ENCODE measurements around the gene PDE4B.
A peak's percentile ranks its signal among the peaks of the same experiment; 100 is the strongest.

The PDE4B gene

GRCh38 chr1:66327588-66327987 lies 534.9 kb downstream of the PDE4B start:
- H3K27ac ChIP-seq (ENCODE audit: low read length), result no peak overlapping the region
- DNase-seq (ENCODE audit: low read depth, low spot score), result no peak
- no CpG with 5 or more reads among the region's 2 CpGs for WGBS (ENCODE audit: insufficient coverage, insufficient read length)
- H3K36me3 ChIP-seq (ENCODE audit: control insufficient read depth, insufficient read depth, low read length), result no peaks in the 10 kb centered on the region
- no peaks in the 10 kb centered on the region; the same call in 1 of the 2 replicates for H3K4me1 ChIP-seq (ENCODE audit: control insufficient read depth, insufficient read depth, low read length)
- no peaks in the 10 kb centered on the region; the same call in 1 of the 2 replicates for H3K27me3 ChIP-seq (ENCODE audit: control insufficient read depth, insufficient read depth, low read length)
- H3K9me3 ChIP-seq (ENCODE audit: control insufficient read depth, insufficient read depth, low read length), result no peaks in the 10 kb centered on the region
- no peak overlapping the region for H3K4me3 ChIP-seq (ENCODE audit: low read length)

GRCh38 chr1:66328896-66329295 lies 536.2 kb downstream of the PDE4B start:
- Histone ChIP-seq H3K36me3 (ENCODE audit: control insufficient read depth, insufficient read depth, low read length) (no peaks in the 10 kb centered on the region), H3K27ac (ENCODE audit: low read length) (no peak overlapping the region), H3K4me1 (ENCODE audit: control insufficient read depth, insufficient read depth, low read length) (peaks cover 1% of the 10 kb centered on the region; the same call in 1 of the 2 replicates), H3K9me3 (ENCODE audit: control insufficient read depth, insufficient read depth, low read length) (no peaks in the 10 kb centered on the region), H3K4me3 (ENCODE audit: low read length) (no peak overlapping the region), H3K27me3 (ENCODE audit: control insufficient read depth, insufficient read depth, low read length) (no peaks in the 10 kb centered on the region; the same call in 1 of the 2 replicates)
- no peak for DNase-seq (ENCODE audit: low read depth, low spot score)
- WGBS (ENCODE audit: insufficient coverage, insufficient read length), result no CpG with 5 or more reads among the region's 3 CpGs

- no peak for DNase-seq (ENCODE audit: low read depth, low spot score)
- no CpG with 5 or more reads among the region's 4 CpGs for WGBS (ENCODE audit: insufficient coverage, insufficient read length)
- peaks cover 2% of the 10 kb centered on the region; the same call in 1 of the 2 replicates for H3K4me1 ChIP-seq (ENCODE audit: control insufficient read depth, insufficient read depth, low read length)
- H3K27me3 ChIP-seq (ENCODE audit: control insufficient read depth, insufficient read depth, low read length), result no peaks in the 10 kb centered on the region; the same call in 1 of the 2 replicates
- H3K4me3 ChIP-seq (ENCODE audit: low read length), result no peak overlapping the region
- no peaks in the 10 kb centered on the region for H3K9me3 ChIP-seq (ENCODE audit: control insufficient read depth, insufficient read depth, low read length)
- H3K27ac ChIP-seq (ENCODE audit: low read length), result no peak overlapping the region
- H3K36me3 ChIP-seq (ENCODE audit: control insufficient read depth, insufficient read depth, low read length), result no peaks in the 10 kb centered on the region
These were observed 538.0 kb downstream of the PDE4B start for GRCh38 chr1:66330722-66331141.

- DNase-seq (ENCODE audit: low read depth, low spot score), result no peak
- WGBS (ENCODE audit: insufficient coverage, insufficient read length), result no CpG with 5 or more reads among the region's 18 CpGs
- Histone ChIP-seq H3K27ac (ENCODE audit: low read length) (no peak overlapping the region), H3K9me3 (ENCODE audit: control insufficient read depth, insufficient read depth, low read length) (no peaks in the 10 kb centered on the region), H3K36me3 (ENCODE audit: control insufficient read depth, insufficient read depth, low read length) (no peaks in the 10 kb centered on the region; the same call in 1 of the 2 replicates), H3K4me3 (ENCODE audit: low read length) (peak overlapping the region; percentile 53; the same call in 1 of the 2 replicates), H3K4me1 (ENCODE audit: control insufficient read depth, insufficient read depth, low read length) (peaks cover 4% of the 10 kb centered on the region; the same call in 1 of the 2 replicates), H3K27me3 (ENCODE audit: control insufficient read depth, insufficient read depth, low read length) (no peaks in the 10 kb centered on the region; the same call in 1 of the 2 replicates)
These were observed 539.2 kb downstream of the PDE4B start for GRCh38 chr1:66331658-66332547.

- no peaks in the 10 kb centered on the region; the same call in 1 of the 2 replicates for H3K27me3 ChIP-seq (ENCODE audit: control insufficient read depth, insufficient read depth, low read length)
- no peak for DNase-seq (ENCODE audit: low read depth, low spot score)
- H3K36me3 ChIP-seq (ENCODE audit: control insufficient read depth, insufficient read depth, low read length), result no peaks in the 10 kb centered on the region; the same call in 1 of the 2 replicates
- H3K9me3 ChIP-seq (ENCODE audit: control insufficient read depth, insufficient read depth, low read length), result no peaks in the 10 kb centered on the region
- no CpG with 5 or more reads among the region's 2 CpGs for WGBS (ENCODE audit: insufficient coverage, insufficient read length)
- peak overlapping the region; percentile 53; the same call in 1 of the 2 replicates for H3K4me3 ChIP-seq (ENCODE audit: low read length)
- H3K27ac ChIP-seq (ENCODE audit: low read length), result no peak overlapping the region
- H3K4me1 ChIP-seq (ENCODE audit: control insufficient read depth, insufficient read depth, low read length), result peaks cover 6% of the 10 kb centered on the region
These were observed 539.8 kb downstream of the PDE4B start for GRCh38 chr1:66332548-66332901.

GRCh38 chr1:66333466-66334199 lies 540.9 kb downstream of the PDE4B start:
- H3K9me3 ChIP-seq (ENCODE audit: control insufficient read depth, insufficient read depth, low read length), result no peaks in the 10 kb centered on the region
- H3K27me3 ChIP-seq (ENCODE audit: control insufficient read depth, insufficient read depth, low read length), result no peaks in the 10 kb centered on the region
- H3K4me3 ChIP-seq (ENCODE audit: low read length), result peak overlapping the region; percentile 13; the same call in 1 of the 2 replicates
- no peak for DNase-seq (ENCODE audit: low read depth, low spot score)
- peaks cover 6% of the 10 kb centered on the region for H3K4me1 ChIP-seq (ENCODE audit: control insufficient read depth, insufficient read depth, low read length)
- H3K27ac ChIP-seq (ENCODE audit: low read length), result no peak overlapping the region
- WGBS (ENCODE audit: insufficient coverage, insufficient read length), result no CpG with 5 or more reads among the region's 4 CpGs
- no peaks in the 10 kb centered on the region; the same call in 1 of the 2 replicates for H3K36me3 ChIP-seq (ENCODE audit: control insufficient read depth, insufficient read depth, low read length)

GRCh38 chr1:66334318-66334717 lies 541.6 kb downstream of the PDE4B start:
- H3K27me3 ChIP-seq (ENCODE audit: control insufficient read depth, insufficient read depth, low read length), result no peaks in the 10 kb centered on the region
- no peak for DNase-seq (ENCODE audit: low read depth, low spot score)
- WGBS (ENCODE audit: insufficient coverage, insufficient read length), result no CpG with 5 or more reads among the region's 2 CpGs
- H3K27ac ChIP-seq (ENCODE audit: low read length), result no peak overlapping the region
- no peaks in the 10 kb centered on the region for H3K9me3 ChIP-seq (ENCODE audit: control insufficient read depth, insufficient read depth, low read length)
- no peaks in the 10 kb centered on the region; the same call in 1 of the 2 replicates for H3K36me3 ChIP-seq (ENCODE audit: control insufficient read depth, insufficient read depth, low read length)
- no peak overlapping the region for H3K4me3 ChIP-seq (ENCODE audit: low read length)
- peaks cover 6% of the 10 kb centered on the region for H3K4me1 ChIP-seq (ENCODE audit: control insufficient read depth, insufficient read depth, low read length)

GRCh38 chr1:66335125-66335524 lies 542.4 kb downstream of the PDE4B start:
- H3K27me3 ChIP-seq (ENCODE audit: control insufficient read depth, insufficient read depth, low read length), result no peaks in the 10 kb centered on the region
- no peak overlapping the region for H3K4me3 ChIP-seq (ENCODE audit: low read length)
- H3K27ac ChIP-seq (ENCODE audit: low read length), result no peak overlapping the region
- WGBS (ENCODE audit: insufficient coverage, insufficient read length), result no CpG with 5 or more reads among the region's 2 CpGs
- H3K4me1 ChIP-seq (ENCODE audit: control insufficient read depth, insufficient read depth, low read length), result peaks cover 8% of the 10 kb centered on the region
- H3K9me3 ChIP-seq (ENCODE audit: control insufficient read depth, insufficient read depth, low read length), result no peaks in the 10 kb centered on the region
- H3K36me3 ChIP-seq (ENCODE audit: control insufficient read depth, insufficient read depth, low read length), result no peaks in the 10 kb centered on the region; the same call in 1 of the 2 replicates
- no peak for DNase-seq (ENCODE audit: low read depth, low spot score)

GRCh38 chr1:66335859-66336640 lies 543.4 kb downstream of the PDE4B start:
- no peak overlapping the region for H3K27ac ChIP-seq (ENCODE audit: low read length)
- no peak overlapping the region for H3K4me3 ChIP-seq (ENCODE audit: low read length)
- no peaks in the 10 kb centered on the region; the same call in 1 of the 2 replicates for H3K36me3 ChIP-seq (ENCODE audit: control insufficient read depth, insufficient read depth, low read length)
- H3K9me3 ChIP-seq (ENCODE audit: control insufficient read depth, insufficient read depth, low read length), result no peaks in the 10 kb centered on the region
- peaks cover 8% of the 10 kb centered on the region for H3K4me1 ChIP-seq (ENCODE audit: control insufficient read depth, insufficient read depth, low read length)
- no peak for DNase-seq (ENCODE audit: low read depth, low spot score)
- H3K27me3 ChIP-seq (ENCODE audit: control insufficient read depth, insufficient read depth, low read length), result no peaks in the 10 kb centered on the region
- no CpG with 5 or more reads among the region's 10 CpGs for WGBS (ENCODE audit: insufficient coverage, insufficient read length)

GRCh38 chr1:66336641-66336990 lies 543.9 kb downstream of the PDE4B start:
- no peaks in the 10 kb centered on the region; the same call in 1 of the 2 replicates for H3K36me3 ChIP-seq (ENCODE audit: control insufficient read depth, insufficient read depth, low read length)
- H3K4me3 ChIP-seq (ENCODE audit: low read length), result no peak overlapping the region
- H3K27ac ChIP-seq (ENCODE audit: low read length), result no peak overlapping the region
- no CpG with 5 or more reads among the region's 2 CpGs for WGBS (ENCODE audit: insufficient coverage, insufficient read length)
- H3K9me3 ChIP-seq (ENCODE audit: control insufficient read depth, insufficient read depth, low read length), result no peaks in the 10 kb centered on the region
- peaks cover 8% of the 10 kb centered on the region for H3K4me1 ChIP-seq (ENCODE audit: control insufficient read depth, insufficient read depth, low read length)
- no peak for DNase-seq (ENCODE audit: low read depth, low spot score)
- H3K27me3 ChIP-seq (ENCODE audit: control insufficient read depth, insufficient read depth, low read length), result no peaks in the 10 kb centered on the region
